ENCODE measurements around the gene KLHL29.

Gene KLHL29

GRCh38 chr2:23414106-23414505 lies 29.1 kb downstream of the KLHL29 start:
- Mint-ChIP-seq H3K36me3 (no peaks in the 10 kb centered on the region), H3K27ac (no peak overlapping the region), H3K9me3 (no peaks in the 10 kb centered on the region), H3K4me1 (no peaks in the 10 kb centered on the region), H3K4me3 (no peak overlapping the region), H3K27me3 (peaks cover 17 to 28% of the 10 kb centered on the region in 2 donors)
- ATAC-seq (replicated peaks) (no peak), DNase-seq (no peak)

- no peak overlapping the region for H3K4me3 Mint-ChIP-seq
- ATAC-seq (replicated peaks) (no peak), DNase-seq (no peak)
- H3K27ac Mint-ChIP-seq = no peak overlapping the region
- no peaks in the 10 kb centered on the region for H3K9me3 Mint-ChIP-seq
- no peaks in the 10 kb centered on the region for H3K36me3 Mint-ChIP-seq
- peaks cover 10 to 25% of the 10 kb centered on the region in 2 donors for H3K27me3 Mint-ChIP-seq
- no peaks in the 10 kb centered on the region for H3K4me1 Mint-ChIP-seq
These were observed 29.9 kb downstream of the KLHL29 start for GRCh38 chr2:23414871-23415270.

- H3K9me3 Mint-ChIP-seq = no peaks in the 10 kb centered on the region
- H3K27me3 Mint-ChIP-seq = peaks cover 2 to 4% of the 10 kb centered on the region in 2 donors
- no peak overlapping the region for H3K4me3 Mint-ChIP-seq
- no peaks in the 10 kb centered on the region for H3K4me1 Mint-ChIP-seq
- no peak overlapping the region for H3K27ac Mint-ChIP-seq
- no peak for DNase-seq
- no peaks in the 10 kb centered on the region for H3K36me3 Mint-ChIP-seq
- ATAC-seq (replicated peaks) = no peak
These were observed 32.3 kb downstream of the KLHL29 start for GRCh38 chr2:23417310-23417709.

GRCh38 chr2:23418056-23418455 lies 33.1 kb downstream of the KLHL29 start:
- DNase-seq = no peak
- no peak overlapping the region for H3K4me3 Mint-ChIP-seq
- H3K4me1 Mint-ChIP-seq = no peaks in the 10 kb centered on the region
- no peaks in the 10 kb centered on the region for H3K9me3 Mint-ChIP-seq
- no peak for ATAC-seq (replicated peaks)
- peaks cover 0 to 4% of the 10 kb centered on the region in 2 donors for H3K27me3 Mint-ChIP-seq
- H3K27ac Mint-ChIP-seq = no peak overlapping the region
- no peaks in the 10 kb centered on the region for H3K36me3 Mint-ChIP-seq

GRCh38 chr2:23418461-23418911 lies 33.5 kb downstream of the KLHL29 start:
- Mint-ChIP-seq H3K36me3 (no peaks in the 10 kb centered on the region), H3K9me3 (no peaks in the 10 kb centered on the region), H3K27ac (no peak overlapping the region), H3K4me3 (no peak overlapping the region), H3K4me1 (no peaks in the 10 kb centered on the region), H3K27me3 (peaks cover under 1 to 4% of the 10 kb centered on the region in 2 donors)
- no peak for DNase-seq
- ATAC-seq (replicated peaks) = no peak

GRCh38 chr2:23419171-23420090 lies 34.5 kb downstream of the KLHL29 start:
- no peak overlapping the region for H3K4me3 Mint-ChIP-seq
- no peak for ATAC-seq (replicated peaks)
- peaks cover 4 to 5% of the 10 kb centered on the region in 2 donors for H3K27me3 Mint-ChIP-seq
- H3K4me1 Mint-ChIP-seq = no peaks in the 10 kb centered on the region
- no peaks in the 10 kb centered on the region for H3K36me3 Mint-ChIP-seq
- DNase-seq = no peak
- H3K9me3 Mint-ChIP-seq = no peaks in the 10 kb centered on the region
- no peak overlapping the region for H3K27ac Mint-ChIP-seq

GRCh38 chr2:23420091-23420839 lies 35.3 kb downstream of the KLHL29 start:
- no peak for ATAC-seq (replicated peaks)
- Mint-ChIP-seq H3K4me3 (no peak overlapping the region), H3K27ac (no peak overlapping the region), H3K4me1 (no peaks in the 10 kb centered on the region), H3K27me3 (peaks cover 4 to 5% of the 10 kb centered on the region in 2 donors), H3K36me3 (no peaks in the 10 kb centered on the region), H3K9me3 (no peaks in the 10 kb centered on the region)
- no peak for DNase-seq

GRCh38 chr2:23420840-23421476 lies 36.0 kb downstream of the KLHL29 start:
- H3K27ac Mint-ChIP-seq = no peak overlapping the region
- no peak for ATAC-seq (replicated peaks)
- no peak overlapping the region for H3K4me3 Mint-ChIP-seq
- no peaks in the 10 kb centered on the region for H3K9me3 Mint-ChIP-seq
- no peaks in the 10 kb centered on the region for H3K4me1 Mint-ChIP-seq
- H3K27me3 Mint-ChIP-seq = peaks cover 4 to 5% of the 10 kb centered on the region in 2 donors
- DNase-seq = no peak
- no peaks in the 10 kb centered on the region for H3K36me3 Mint-ChIP-seq

GRCh38 chr2:23422089-23423061 lies 37.4 kb downstream of the KLHL29 start:
- Mint-ChIP-seq H3K27me3 (peaks cover 4 to 5% of the 10 kb centered on the region in 2 donors), H3K9me3 (no peaks in the 10 kb centered on the region), H3K27ac (no peak overlapping the region), H3K36me3 (no peaks in the 10 kb centered on the region), H3K4me1 (no peaks in the 10 kb centered on the region), H3K4me3 (no peak overlapping the region)
- DNase-seq (no peak), ATAC-seq (replicated peaks) (no peak)

GRCh38 chr2:23423062-23423872 lies 38.3 kb downstream of the KLHL29 start:
- peaks cover 4 to 5% of the 10 kb centered on the region in 2 donors for H3K27me3 Mint-ChIP-seq

GRCh38 chr2:23423873-23424680 lies 39.1 kb downstream of the KLHL29 start:
- H3K36me3 Mint-ChIP-seq = no peaks in the 10 kb centered on the region
- DNase-seq (no peak), ATAC-seq (replicated peaks) (no peak)
- no peak overlapping the region for H3K27ac Mint-ChIP-seq
- H3K4me3 Mint-ChIP-seq = no peak overlapping the region
- no peaks in the 10 kb centered on the region for H3K9me3 Mint-ChIP-seq
- peaks cover 4 to 5% of the 10 kb centered on the region in 2 donors for H3K27me3 Mint-ChIP-seq
- H3K4me1 Mint-ChIP-seq = no peaks in the 10 kb centered on the region

More at GRCh38 chr2:23423062-23423872, 38.3 kb downstream of the KLHL29 start:
- Mint-ChIP-seq H3K9me3 (no peaks in the 10 kb centered on the region), H3K4me3 (no peak overlapping the region), H3K4me1 (no peaks in the 10 kb centered on the region), H3K36me3 (no peaks in the 10 kb centered on the region), H3K27ac (no peak overlapping the region)
- ATAC-seq (replicated peaks) = no peak
- no peak for DNase-seq

GRCh38 chr2:23425338-23425871 lies 40.4 kb downstream of the KLHL29 start:
- Mint-ChIP-seq H3K36me3 (no peaks in the 10 kb centered on the region), H3K4me3 (no peak overlapping the region), H3K27ac (no peak overlapping the region), H3K9me3 (no peaks in the 10 kb centered on the region), H3K4me1 (no peaks in the 10 kb centered on the region), H3K27me3 (peaks cover under 1 to 10% of the 10 kb centered on the region in 2 donors)
- ATAC-seq (replicated peaks) = no peak
- DNase-seq = no peak

All from stimulated activated naive B cell treated with anti-CD40 and anti-IgM and Interleukin-4, amounts not matched to agents 10 μg/mL and 1 μg/mL and 100 μg/mL, for 72 hours (primary cell).